ENCODE measurements around the gene INSYN2A. TPM values are rescaled to one million over a fixed set of nuclear protein-coding genes. Genes with fewer than 3 reads are reported as not detected.

The INSYN2A gene
- total and polyA plus RNA-seq, 9 of the 15 experiments (the other 6 are each of a cell fraction or from before 2014, with no cell fraction given), result not detected

DNA sequence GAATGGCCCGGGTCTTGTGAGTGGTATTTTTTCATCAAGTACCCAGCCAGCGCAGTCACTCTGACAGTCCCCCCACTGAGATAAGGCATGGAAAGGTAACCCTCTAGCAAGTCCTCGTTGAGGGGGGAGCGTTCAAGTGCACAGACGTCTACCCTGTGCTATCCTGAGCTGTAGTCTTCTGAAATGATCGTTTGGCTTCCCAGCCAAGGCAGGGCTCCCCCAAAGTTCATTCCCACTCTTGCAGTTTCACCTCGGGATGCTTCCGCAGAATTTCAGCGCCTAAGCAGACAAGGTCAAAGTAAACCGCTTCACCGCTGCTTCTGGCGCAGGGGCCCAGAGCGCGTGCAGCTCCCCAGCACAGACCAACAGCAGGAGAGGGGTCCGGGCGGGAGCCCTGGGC, 1.8 kb downstream of the INSYN2A start:
- no peaks in the 10 kb centered on the region for H3K9me1 ChIP-seq (ENCODE audit: control insufficient read depth, insufficient read depth, low read length)
- intact Hi-C loops (cut with micrococcal nuclease), result no loop called here
- H4K20me1 ChIP-seq (replicated peaks; ENCODE audit: control insufficient read depth, insufficient read depth, low read length), result no peaks in the 10 kb centered on the region
- H3K36me3 ChIP-seq (ENCODE audit: control insufficient read depth, insufficient read depth, low read length), result no peaks in the 10 kb centered on the region
- H3K79me2 ChIP-seq (ENCODE audit: control insufficient read depth, insufficient read depth, low read length), result no peaks in the 10 kb centered on the region
- ChIA-PET POLR2A (interaction anchor here (0.7 kb wide), 1 partner anchor 38 kb away, joined by 3 read pairs; no protein-coding TSS in a partner anchor), CTCF (ENCODE audit: low intra/inter-chr PET ratio) (no interaction called here)
- no peak for FAIRE-seq
- no peak overlapping the region for H3K4me2 ChIP-seq (ENCODE audit: insufficient read depth, low read length)
- in situ Hi-C loops (cut with MboI), result no loop called here
- no TSS peak for BruUV-seq (replicated peaks)
- no peak for ATAC-seq
- TF ChIP-seq ZNF184 (CRISPR knock-in tag; IDR thresholded peaks at IDR 0.05), result no peak
- TF ChIP-seq LEF1 (IDR thresholded peaks at IDR 0.05), result no peak
- no peak for TF ChIP-seq CC2D1A (IDR thresholded peaks at IDR 0.05)
- TF ChIP-seq SMARCC2 (IDR thresholded peaks at IDR 0.05; ENCODE audit: low read depth), result no peak
- no peak for TF ChIP-seq RBFOX2 (IDR thresholded peaks at IDR 0.05; ENCODE audit: low read depth, low read length)
- TF ChIP-seq EWSR1 (IDR thresholded peaks at IDR 0.05; ENCODE audit: borderline replicate concordance, low read depth, partially characterized antibody), result no peak
- TF ChIP-seq CBFA2T2 (conservative IDR thresholded peaks at IDR 0.05), result no peak
- no peak for TF ChIP-seq FUS (optimal IDR thresholded peaks at IDR 0.05; ENCODE audit: low read depth, low read length)
- no peak for TF ChIP-seq HDGF (IDR thresholded peaks at IDR 0.05)
- TF ChIP-seq MAZ (CRISPR knock-in tag; conservative IDR thresholded peaks at IDR 0.05 in 1 of 2, IDR thresholded peaks at IDR 0.05 in 1 of 2), result no peak
- no peaks in the 10 kb centered on the region for H3K4me1 ChIP-seq (replicated peaks in 1 of 2; ENCODE audit: control insufficient read depth in 2 of 2, insufficient read depth in 2 of 2, low read length in 2 of 2)
- no peak overlapping the region for H3K27ac ChIP-seq (ENCODE audit: extremely low read depth, low read depth, low read length)
- no peak overlapping the region for H3K4me3 ChIP-seq
- no peak for DNase-seq (ENCODE audit: extremely low read depth in 1 of 4, low spot score in 3 of 4)
- H3K27me3 ChIP-seq (ENCODE audit: control insufficient read depth in 2 of 2, insufficient read depth in 2 of 2, low read length in 2 of 2), result no peaks in the 10 kb centered on the region
- 0% methylated on average over 8 of the region's 16 CpGs for WGBS (ENCODE audit: insufficient coverage, low coverage, missing lambda C conversion rate)
- no peaks in the 10 kb centered on the region for H3K9me3 ChIP-seq (replicated peaks; ENCODE audit: control insufficient read depth, insufficient read depth, low read depth, low read length)
- no peak overlapping the region for H2AFZ ChIP-seq (ENCODE audit: low read depth, low read length)
- no peak overlapping the region for H3K9ac ChIP-seq (ENCODE audit: insufficient read depth in 1 of 2, low read depth in 2 of 2, low read length in 2 of 2)
